ENCODE results near the gene QPCT. TPM values are rescaled to one million over a fixed set of nuclear protein-coding genes. Genes with fewer than 3 reads are reported as not detected.

The QPCT gene
- total and polyA plus RNA-seq, 2 of the 4 experiments (the other 2 are of a cell fraction) = 1.9 to 2.2 TPM

- Histone ChIP-seq H3K36me3 (ENCODE audit: control insufficient read depth, insufficient read depth, low read length) (0 out of 2 replicates have a peak, but pooled peaks cover 3% of the 10 kb centered on the region), H3K4me3 (ENCODE audit: insufficient read depth, low read depth, low read length) (no peak overlapping the region), H3K79me1 (ENCODE audit: low read depth in 1 of 2, low read length in 2 of 2) (peaks cover 41 to 55% of the 10 kb centered on the region in 2 experiments), H3K27ac (ENCODE audit: insufficient read depth, low read length) (no peak overlapping the region), H3K4me1 (ENCODE audit: control insufficient read depth, insufficient read depth, low read length) (0 out of 2 replicates have a peak, but pooled peaks cover 3% of the 10 kb centered on the region), H3K56ac (ENCODE audit: extremely low read depth, insufficient read depth, low read length) (no peak overlapping the region), H3K9me1 (ENCODE audit: insufficient read depth, low read length) (no peaks in the 10 kb centered on the region), H2AFZ (replicated peaks; ENCODE audit: low read length, poor library complexity) (no peak overlapping the region), H2BK120ac (ENCODE audit: low read depth, low read length) (no peak overlapping the region), H3K9ac (ENCODE audit: low read depth, low read length) (no peak overlapping the region), H2AK9ac (replicated peaks; ENCODE audit: low read depth, low read length, poor library complexity) (no peak overlapping the region), H4K8ac (ENCODE audit: low read depth in 2 of 2, low read length in 2 of 2) (no peak overlapping the region), H4K5ac (ENCODE audit: low read depth, low read length) (no peak overlapping the region), H2AK5ac (ENCODE audit: low read depth, low read length) (no peak overlapping the region), H3K23ac (ENCODE audit: low read depth, low read length) (no peak overlapping the region), H3K4me2 (ENCODE audit: low read depth, low read length) (no peak overlapping the region), H3K9me3 (ENCODE audit: control insufficient read depth, insufficient read depth, low read length) (no peaks in the 10 kb centered on the region), H4K91ac (ENCODE audit: insufficient read depth, low read depth, low read length) (no peak overlapping the region), H3K14ac (replicated peaks; ENCODE audit: low read depth, low read length) (no peak overlapping the region), H2BK15ac (ENCODE audit: low read depth, low read length) (no peak overlapping the region), H2BK5ac (ENCODE audit: low read depth, low read length, poor library complexity, severe bottlenecking) (no peak overlapping the region), H4K20me1 (ENCODE audit: insufficient read depth, low read length) (peaks cover 19% of the 10 kb centered on the region), H2BK20ac (ENCODE audit: low read depth, low read length) (no peak overlapping the region), H3K18ac (ENCODE audit: low read depth, low read length) (no peak overlapping the region), H3K27me3 (ENCODE audit: control insufficient read depth, insufficient read depth, low read length) (no peaks in the 10 kb centered on the region), H3K4ac (ENCODE audit: low read depth, low read length) (no peak overlapping the region)
- CTCF ChIA-PET = interaction anchor here (0.7 kb wide), 1 partner anchor 1643 kb away, joined by 3 read pairs; no protein-coding TSS in a partner anchor
- ATAC-seq (ENCODE audit: low read depth) = no peak
- in situ Hi-C loops (cut with MboI; ENCODE audit: low sequenced_read_pairs) (no loop called here), dilution Hi-C loops (cut with HindIII; ENCODE audit: low sequenced_read_pairs, unreplicated experiment) (no loop called here), intact Hi-C loops (cut with micrococcal nuclease) (no loop called here)
- no peak for TF ChIP-seq NFE2L2 (IDR thresholded peaks at IDR 0.05; ENCODE audit: low read depth, low read length)
- no peak for TF ChIP-seq FOS (IDR thresholded peaks at IDR 0.05; ENCODE audit: low read depth, low read length)
- POLR2A ChIA-PET (ENCODE audit: unreplicated experiment) = no interaction called here
- no peak for DNase-seq
- BruUV-seq (replicated peaks) = no TSS peak
Observed at GRCh38 chr2:37300146-37300545, 44.3 kb upstream of the QPCT start.

Measured in IMR-90 (cell line).